ENCODE results near the gene CERK.

Gene CERK

DNA sequence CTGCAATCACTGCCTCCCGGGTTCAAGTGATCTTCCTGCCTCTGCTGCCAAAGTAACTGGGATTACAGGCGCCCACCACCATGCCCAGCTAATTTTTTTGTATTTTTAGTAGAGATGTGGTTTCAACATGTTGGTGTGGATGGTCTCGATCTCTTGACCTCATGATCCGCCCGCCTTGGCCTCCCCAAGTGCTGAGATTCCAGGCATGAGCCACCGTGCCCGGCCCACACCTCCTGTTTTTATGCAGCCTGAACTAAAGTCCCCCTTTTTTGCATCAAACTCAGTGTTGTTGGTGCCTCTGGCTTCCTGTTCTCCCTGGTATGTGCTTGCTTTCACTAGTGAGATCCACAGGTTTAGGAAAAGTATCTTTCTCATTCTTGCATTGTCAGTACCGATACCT lies 28.6 kb upstream of the CERK start:
- DNase-seq = no peak

DNA sequence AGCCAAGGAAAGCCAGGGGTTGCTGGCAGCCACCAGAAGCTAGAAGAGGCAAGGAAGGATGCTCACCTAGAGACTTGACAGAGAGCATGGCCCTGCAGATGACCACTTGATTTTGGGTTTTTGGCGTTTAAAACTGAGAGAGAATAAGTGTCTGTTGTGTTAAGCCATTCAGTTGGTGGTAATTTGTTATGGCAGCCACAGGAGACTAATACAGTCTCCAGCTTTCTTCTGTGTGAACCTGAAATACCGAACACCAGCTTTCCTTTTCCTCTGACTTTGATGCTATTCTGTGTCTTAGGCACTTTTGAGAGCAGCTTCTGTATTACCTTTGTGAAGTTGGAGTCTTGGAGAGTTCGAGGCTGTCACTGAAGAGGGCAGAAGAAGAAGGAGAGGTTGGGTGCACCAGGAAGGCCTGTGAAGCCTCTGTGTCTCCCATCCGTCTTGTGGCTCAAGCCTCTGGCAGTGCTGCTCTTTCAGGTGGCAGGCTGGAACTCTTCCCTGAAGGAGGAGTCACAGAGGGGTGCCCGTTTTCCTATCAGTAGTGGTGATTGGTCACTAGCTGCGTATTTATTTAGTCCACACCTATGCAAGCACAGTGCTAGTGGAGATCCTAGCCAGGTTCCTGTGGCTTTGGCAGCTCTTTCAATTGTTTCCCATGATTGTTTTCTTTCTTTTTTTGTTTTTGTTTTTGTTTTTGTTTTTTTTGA lies 26.9 kb upstream of the CERK start:
- no peak for DNase-seq

DNA sequence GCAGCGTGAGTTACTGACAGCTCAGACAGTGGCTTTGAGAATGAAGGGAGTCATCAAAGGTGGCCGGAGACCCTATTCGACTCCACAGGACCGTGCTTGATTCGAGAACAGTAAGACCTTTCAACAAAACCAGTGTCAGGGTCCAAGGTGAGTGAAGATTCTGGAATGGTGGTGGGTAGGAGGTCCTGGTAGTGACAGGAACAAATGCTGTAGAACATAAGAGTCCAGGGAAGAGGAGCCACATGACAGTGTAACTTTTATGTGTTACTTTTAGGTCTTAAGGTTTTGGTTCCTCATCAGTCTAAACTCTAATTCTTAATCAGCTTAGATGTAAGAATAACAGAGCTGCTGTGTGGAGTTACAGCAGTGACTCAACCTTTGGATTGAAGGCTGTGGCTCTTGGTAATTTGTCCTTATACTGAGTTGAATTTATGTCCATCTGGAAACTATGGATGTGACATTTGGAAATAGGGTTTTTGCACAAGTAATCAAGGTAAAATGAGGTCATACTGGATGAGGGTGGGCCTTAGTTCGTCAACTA lies 26.2 kb upstream of the CERK start:
- DNase-seq = no peak

DNA sequence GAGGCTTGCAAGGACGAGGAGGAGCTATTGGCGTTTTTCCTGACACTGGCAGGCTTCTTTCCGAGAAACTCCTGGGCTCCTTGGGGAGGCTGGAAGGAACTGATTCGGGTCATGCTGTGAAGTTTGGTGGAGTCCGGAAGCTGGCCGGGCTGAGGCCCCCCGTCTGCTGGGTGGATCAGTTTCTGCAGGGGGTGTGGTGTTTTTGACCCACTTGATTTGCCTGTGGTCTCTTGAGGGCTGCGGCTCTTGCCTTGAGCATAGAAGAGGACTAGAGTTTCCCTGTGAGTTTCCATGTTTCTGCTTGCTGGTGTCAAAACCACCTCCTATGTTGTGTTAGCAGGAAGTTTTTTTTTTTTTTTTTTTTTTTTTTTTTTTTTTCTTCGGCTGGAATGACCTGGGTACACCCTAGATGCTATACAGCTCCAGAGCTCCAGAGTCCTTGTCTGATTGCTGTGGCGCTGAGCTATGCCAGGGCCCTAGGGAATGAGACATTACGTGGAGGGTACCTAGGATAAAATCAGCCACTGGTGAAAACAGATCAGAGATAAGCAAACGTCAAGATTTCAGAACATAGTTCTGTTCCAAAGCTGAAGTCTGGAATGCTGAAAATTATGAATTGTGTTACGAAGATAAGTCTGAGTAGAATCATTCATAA lies 25.1 kb upstream of the CERK start:
- peak in 2 of 58 donors; percentile 43 to 58 for DNase-seq

- DNase-seq = peak in 57 of 58 donors; percentile 68 to 95 (median 90)
Observed at GRCh38 chr22:46762238-46763050, 24.4 kb upstream of the CERK start, which contains the start of gene TBC1D22A. Gene TBC1D22A, plus strand, starts transcription at chr22:46762650. Its CDS starts 137 bp downstream, at chr22:46762787.

DNA sequence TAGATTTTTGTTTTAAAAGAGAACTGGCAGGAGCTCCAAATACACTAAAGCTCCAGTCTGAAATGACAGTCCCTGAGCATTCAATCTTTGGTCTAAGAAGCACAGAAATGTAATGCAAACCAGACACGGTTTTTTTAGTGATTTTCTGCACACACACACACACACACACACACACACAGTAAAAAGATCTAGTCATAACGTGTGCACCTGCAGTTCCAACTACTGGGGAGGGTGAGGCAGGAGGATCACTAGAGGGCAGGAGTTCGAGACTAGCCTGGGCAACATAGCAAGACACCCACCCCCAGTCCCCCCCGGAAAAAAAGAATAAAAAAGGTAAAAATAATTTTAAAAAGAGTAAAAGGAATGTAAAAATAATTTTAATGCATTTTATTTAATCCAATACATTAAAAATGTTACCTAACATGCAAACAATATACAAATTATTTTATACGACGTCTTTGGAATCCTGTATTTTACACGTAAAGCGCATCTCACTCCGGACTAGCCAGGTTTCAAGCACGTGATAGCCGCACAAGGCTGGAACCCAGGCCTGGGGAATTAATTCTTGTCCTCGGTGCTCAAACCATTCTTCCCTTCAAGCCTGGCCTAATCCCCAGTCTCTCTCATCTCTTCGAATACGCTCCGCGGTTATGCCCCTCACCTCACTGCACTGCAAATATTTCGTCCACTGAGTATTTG lies 23.6 kb upstream of the CERK start:
- DNase-seq = no peak

GRCh38 chr22:46761017-46761416 lies 23.0 kb upstream of the CERK start:
- no peak for DNase-seq

GRCh38 chr22:46758867-46759290 lies 20.8 kb upstream of the CERK start:
- DNase-seq = peak in 14 of 58 donors; percentile 6 to 54 (median 20)

DNA sequence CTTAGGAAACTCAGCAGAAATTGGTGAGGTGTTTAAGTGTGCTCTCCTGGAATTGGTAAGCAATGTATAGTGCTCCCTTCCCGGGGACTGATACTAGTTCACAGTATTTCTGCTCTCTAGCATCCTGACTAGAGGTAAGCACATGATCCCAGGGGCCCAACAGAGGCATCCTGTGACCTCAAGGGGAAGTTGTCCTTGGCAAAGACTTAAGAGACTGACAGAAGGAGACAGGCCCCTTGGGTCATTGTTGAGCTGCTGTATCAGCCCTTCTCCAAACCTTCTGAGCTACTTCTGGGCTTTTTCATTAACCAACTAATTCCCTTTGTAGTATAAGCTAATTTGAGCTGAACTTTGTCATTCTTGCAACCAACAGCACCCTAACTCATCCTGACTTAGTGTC lies 20.1 kb upstream of the CERK start:
- no peak for DNase-seq

- DNase-seq = no peak
Observed at GRCh38 chr22:46757104-46757503, 19.1 kb upstream of the CERK start.

- DNase-seq = no peak
Observed at GRCh38 chr22:46756097-46756496, 18.0 kb upstream of the CERK start.

DNA sequence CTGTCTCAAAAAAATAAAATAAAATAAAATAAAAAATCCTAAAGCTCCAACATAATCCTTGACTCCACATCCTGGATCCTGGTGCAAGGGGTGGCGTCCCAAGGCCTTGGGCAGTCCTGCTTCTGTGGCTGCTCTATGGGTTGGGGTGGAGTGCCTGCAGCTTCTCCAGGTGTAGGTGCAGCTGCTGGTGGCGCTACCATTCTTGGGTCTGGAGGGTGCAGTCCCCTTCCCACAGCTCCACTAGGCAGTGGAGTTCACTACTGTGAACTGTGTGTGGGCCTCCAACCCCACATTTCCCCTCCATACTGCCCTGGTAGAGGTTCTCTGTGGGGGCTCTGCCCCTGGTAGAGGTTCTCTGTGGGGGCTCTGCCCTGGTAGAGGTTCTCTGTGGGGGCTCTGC lies 17.5 kb upstream of the CERK start:
- DNase-seq = no peak

GRCh38 chr22:46754826-46755225 lies 16.8 kb upstream of the CERK start:
- DNase-seq = no peak

DNA sequence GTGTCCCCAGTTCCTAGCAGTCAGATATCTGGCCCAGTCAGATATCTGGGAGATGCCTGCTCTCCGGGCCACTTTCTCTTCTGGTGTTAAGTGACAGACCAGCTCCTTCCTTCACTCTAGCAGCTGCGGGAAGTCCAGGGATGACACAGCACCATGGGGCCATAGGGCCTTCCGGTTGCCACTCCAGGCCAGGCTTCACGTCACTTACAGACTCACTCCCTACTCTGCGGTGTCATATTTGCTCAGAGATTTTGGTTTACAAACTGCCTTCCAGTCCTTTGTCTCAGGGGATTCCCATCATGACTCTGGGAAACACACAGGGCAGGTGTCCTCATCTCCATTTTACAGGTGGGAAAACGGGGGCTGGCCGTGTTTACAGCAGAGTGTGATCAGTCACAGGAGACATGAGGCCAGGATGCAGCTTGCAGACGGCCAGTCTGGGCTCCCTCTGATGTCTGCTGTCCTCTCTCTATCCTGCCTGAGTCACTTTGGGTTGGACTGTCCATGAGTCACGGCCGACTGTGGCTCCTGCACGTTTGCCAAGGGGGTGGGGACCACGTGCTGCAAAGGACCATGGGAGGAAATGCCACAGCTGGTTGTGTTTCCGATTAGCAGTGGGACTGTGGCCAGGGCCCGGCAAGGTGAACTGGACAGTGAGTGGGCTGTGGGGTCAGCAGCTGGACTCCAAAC lies 16.2 kb upstream of the CERK start:
- DNase-seq = peak in 3 of 58 donors; percentile 7 to 24 (median 17)

- DNase-seq = no peak
Observed at GRCh38 chr22:46753761-46754109, 15.7 kb upstream of the CERK start.

GRCh38 chr22:46753360-46753759 lies 15.3 kb upstream of the CERK start:
- no peak for DNase-seq

DNA sequence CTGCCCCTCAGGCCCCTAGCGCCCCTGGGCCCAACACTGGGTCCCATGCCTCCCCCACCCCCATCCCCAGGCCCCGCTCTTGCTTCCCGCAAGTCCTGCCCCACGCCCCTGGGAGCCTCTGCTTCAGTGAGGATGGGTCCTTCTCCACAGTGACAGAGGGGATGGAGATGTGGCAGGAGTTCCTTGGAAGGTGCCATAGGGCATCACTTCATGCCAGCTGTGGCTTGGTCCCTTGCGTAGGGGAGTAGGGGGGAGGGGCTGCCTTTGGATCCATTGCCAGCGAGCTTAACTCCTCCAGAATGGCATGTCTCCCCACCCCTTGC lies 14.9 kb upstream of the CERK start:
- no peak for DNase-seq

- DNase-seq = no peak
Observed at GRCh38 chr22:46752286-46752987, 14.4 kb upstream of the CERK start.

- no peak for DNase-seq
Observed at GRCh38 chr22:46750863-46751443, 12.9 kb upstream of the CERK start.

- DNase-seq = no peak
Observed at GRCh38 chr22:46750530-46750800, 12.4 kb upstream of the CERK start.

All from anterior cingulate cortex (tissue), 58 donors.